Measurements from ENCODE around the gene FSTL5.

Gene FSTL5

DNA sequence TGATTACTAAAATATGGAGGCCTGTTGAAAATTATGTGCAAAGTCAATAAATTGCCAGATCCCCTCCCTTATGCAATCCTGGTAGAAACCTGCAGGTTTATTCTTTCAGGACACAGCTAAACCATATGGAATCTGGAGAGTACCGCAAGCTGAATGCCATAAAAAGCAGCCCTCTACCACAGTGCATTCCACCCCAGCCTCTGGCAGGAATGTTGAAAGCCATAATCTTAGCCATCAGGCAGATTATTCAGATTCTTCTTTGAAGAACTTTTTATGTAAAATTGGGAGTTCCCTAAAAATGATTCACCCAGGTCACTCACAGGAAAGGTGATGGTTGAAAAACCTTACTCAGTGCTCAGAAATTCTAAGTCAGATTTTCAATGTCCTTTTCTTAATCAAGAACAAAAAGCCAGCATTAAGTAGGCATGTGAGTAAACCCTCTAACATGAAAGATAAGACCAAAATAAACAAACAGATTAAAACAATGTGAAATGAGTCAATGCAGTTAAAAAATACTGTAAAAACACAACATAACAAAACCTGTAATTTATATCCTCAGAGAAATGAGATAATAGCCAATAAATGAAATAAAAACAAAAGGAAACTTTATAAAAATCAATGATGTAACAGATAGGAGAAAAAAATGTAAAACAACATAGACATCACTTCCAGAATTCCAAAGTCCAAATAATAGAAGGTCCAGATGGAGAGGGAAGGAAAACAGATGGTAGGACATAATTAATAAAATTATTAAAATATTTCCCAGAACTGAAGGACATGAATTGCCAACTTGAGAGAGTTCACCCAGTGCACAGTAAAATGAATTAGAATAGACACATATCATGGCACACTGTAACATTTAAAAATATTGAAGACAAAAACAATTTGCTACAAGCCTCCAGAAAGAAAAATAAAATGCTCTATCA lies 226.9 kb downstream of the FSTL5 start:
- no peak for DNase-seq

GRCh38 chr4:161931089-161931488 lies 232.7 kb downstream of the FSTL5 start:
- DNase-seq: no peak

DNA sequence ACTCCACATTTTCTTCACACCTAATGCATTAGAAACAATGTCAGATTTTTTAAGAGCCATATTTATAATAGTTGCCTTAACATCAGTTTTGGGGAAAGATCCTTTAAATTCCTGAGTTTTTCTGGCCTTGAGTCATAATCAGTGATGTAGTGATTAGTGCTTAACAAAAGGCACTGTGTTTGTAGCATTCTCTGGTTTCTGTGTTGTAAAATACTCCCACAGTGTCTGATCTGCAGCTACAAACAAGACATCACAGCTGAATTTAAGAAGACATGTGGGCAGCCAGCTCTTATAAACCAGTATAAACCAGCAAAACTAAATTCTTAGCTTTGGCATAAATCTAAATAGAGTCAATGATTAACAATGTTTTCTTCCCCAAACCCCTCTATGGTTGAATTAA lies 233.8 kb downstream of the FSTL5 start:
- no peak for DNase-seq

DNA sequence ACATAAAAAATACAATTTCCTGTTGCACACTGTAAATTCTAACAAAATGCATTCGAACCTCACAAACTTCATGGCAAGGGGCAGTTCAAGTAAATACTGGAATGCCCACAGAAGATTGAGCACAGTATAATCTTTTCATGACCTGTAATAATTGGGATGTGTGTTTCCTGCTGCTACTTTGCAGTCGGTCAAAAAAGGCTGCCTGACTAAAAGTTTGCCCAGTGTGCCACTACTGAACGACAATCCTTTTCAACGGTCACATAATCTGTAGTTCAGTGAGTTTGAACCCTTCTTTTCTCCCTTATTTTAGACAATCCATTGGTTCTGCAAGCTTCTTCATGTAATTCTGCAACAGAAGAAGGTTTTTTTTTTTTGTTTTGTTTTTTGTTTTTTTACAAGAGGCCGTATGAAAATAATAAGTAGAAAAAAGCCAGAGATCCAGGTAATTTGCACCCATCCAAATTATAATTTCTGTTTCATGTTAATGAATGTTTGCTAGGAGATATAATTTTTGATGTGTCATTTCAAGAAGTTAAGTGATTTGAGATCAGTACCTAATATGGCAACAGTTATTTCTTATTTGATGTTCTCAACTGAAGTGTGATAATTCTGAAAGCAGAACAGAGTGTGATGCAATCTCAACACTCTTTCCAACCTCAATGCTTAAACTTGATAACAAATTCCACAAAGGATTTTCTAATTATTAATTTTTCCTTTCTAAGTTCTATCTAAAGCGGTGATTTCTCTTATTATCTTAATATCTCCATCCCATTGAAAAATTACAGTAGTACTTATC lies 237.6 kb downstream of the FSTL5 start:
- DNase-seq: no peak

- DNase-seq: no peak
Observed at GRCh38 chr4:161920304-161921052, 243.3 kb downstream of the FSTL5 start.

DNA sequence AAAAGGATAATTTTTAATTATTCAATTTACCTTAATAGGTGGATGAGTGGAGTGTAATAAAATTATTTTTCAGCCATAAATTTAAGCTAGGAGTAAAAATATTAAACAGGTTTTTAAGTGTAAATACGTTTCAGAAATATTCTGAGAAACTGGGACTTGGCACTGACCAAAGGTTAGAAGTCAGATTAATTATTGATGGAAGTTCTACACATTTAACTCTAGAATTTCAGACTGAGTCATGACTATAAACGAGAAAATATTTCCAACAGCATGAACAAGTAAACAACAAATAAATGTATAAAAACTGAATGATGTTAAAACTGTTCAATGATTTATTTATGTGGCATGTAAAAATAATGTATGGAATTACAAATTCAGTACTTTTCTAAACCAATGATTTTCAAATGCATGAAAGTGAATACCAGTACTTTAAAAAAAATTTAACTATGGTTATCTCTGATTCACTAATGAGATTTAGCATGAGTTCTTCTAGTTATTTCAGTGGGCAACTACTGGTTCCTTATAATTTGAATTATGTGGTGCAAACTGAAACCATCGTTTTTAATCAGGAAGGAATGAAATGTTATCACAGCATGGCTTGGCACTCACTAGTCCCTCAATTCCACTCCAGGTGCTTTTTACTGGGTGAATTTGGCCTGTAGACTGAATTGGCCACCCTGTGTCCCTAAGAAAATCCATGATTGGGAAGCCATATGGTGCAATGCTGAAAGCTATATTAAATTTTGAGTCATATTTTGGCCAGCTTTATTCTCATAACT lies 244.2 kb downstream of the FSTL5 start:
- DNase-seq: no peak

DNA sequence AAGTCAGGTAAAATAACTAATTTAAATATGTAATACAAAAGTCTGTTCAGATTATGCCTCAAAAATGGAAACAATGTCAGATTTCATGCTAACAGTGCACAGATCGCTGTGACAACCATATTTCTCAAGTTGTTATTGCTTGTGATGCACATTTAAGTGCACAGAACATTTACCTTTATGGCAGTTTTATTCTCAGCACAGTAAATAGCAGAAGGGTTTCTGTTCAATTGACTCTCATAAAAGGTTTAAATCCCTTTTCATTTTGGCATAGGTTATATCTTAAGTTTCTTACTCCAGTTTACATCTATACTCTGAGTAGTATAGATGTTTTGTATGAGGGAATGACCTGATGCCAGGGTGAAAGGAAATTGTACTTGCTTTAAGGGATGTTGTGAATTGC lies 247.8 kb downstream of the FSTL5 start:
- DNase-seq: no peak

DNA sequence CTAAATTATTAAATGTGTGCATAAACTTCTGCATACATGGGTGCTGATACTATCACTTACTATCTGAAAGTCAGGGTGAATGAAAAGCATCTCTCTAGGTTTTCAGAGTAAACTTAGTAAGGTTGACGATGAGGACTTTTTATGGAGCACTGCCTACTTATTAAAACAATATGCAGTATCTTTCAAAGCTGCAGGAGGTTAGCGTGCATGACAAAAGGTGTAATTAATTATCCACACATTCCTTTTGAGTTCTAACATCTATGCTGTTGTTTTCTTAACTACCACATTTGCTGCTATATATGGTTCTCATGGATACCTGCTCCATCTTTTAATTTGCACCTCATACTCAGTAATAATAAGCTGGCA lies 256.2 kb downstream of the FSTL5 start:
- no peak for DNase-seq

- DNase-seq: no peak
Observed at GRCh38 chr4:161906836-161907589, 256.8 kb downstream of the FSTL5 start.

- DNase-seq: no peak
Observed at GRCh38 chr4:161900110-161900509, 263.7 kb downstream of the FSTL5 start.

GRCh38 chr4:161894493-161895167 lies 269.2 kb downstream of the FSTL5 start:
- DNase-seq: no peak

DNA sequence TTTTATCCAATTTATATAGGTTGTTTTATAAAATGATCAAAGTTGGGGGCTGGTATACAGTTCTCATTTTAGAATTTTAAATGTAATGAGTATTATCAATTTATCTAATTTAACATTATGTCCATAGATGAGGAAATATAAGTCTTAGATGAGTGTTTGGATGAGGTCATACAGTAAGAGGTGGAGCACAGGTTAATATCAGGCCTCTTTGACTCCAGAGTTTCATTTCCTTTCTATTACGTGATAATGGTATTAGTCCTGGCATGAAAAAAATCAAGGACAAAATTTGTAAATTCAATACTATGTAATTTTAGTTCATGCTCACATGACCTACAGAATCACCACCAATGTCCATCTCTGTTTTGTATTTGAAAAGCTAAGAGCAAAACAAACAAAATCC lies 269.8 kb downstream of the FSTL5 start:
- DNase-seq: no peak

DNA sequence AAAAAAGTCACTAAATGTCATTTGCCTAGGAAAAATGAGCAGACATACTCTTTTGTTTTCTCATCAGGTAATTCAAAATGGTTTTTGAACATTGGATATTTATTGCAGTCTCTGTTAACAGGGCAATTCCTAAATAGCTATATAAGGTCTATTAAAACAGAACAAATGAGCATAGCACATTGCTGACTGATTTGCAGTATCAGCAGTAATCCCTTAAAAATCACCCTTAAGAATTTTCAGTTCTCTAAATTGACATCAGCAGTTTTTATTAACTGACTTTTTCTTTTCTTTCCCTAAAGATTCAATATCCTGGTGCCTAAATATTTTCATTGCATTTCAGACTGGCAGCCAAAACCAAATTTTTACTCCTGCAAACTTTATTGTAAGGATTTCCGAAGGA lies 270.2 kb downstream of the FSTL5 start:
- no peak for DNase-seq

DNA sequence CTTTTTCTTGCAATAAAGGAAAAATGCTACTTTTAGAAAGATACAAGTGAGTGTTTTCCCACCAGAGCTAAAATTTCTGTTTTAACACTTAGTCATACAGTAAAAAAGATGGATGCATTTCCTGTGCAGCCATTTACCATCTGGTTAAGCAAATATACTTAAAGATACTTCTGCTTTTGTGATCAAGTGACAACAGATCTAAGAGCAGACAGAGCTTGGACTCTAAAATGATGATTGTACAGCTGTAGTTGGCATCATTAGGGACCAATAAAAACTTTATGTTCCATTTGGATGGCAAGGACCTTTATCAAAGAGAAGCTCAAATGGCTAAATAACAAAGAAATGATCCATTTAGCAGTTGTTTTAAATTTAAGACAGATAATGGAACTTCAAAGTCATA lies 270.8 kb downstream of the FSTL5 start:
- no peak for DNase-seq

- DNase-seq: no peak
Observed at GRCh38 chr4:161883157-161883556, 280.6 kb downstream of the FSTL5 start.

GRCh38 chr4:161881370-161881769 lies 282.4 kb downstream of the FSTL5 start:
- DNase-seq: no peak

DNA sequence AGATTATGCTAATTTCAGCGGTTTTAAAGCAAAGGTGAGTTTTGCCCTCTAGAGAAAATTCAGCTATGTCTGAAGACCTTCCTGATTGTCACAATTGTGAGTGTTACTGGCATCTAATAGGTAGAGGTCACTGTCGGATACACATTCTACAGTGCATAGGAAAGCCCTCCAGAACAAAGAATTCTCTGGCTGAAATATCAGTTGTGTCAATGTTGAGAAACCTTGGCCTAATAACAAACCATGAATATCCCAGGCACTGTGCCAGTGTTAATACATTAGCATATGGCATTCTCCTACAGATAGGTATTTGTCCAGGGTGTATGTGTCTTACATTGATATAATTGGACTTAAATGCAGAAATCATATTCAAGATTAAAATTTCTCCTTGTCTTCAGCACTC lies 294.3 kb downstream of the FSTL5 start:
- DNase-seq: no peak

DNA sequence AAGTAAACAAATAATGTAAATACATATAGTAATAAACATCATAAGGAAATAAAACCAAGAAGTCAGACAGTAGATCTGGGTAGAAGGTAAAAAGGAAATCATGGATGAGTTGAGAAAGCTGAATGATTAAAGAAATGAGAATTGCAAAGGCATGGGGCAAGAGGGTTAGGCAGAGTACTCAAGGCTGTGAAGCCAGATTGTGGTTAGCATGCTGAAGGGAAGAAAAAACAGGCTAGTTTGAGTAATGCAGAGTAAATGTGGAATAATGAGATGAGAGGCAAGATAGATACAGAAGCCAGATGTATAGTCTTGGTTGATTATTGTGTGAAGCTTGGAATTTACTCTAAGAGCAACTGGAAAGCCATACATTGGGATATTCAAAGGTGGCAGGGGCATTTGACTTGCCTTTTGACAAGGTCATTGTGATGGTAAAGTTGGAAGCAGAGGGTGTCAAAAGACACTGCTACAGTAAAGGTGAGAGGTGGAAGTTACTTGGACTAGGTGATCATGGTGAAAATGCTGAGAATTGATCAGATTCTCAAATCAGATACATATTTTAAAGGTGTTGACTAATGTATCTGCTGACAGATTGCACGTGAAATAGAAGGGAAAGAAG lies 307.0 kb downstream of the FSTL5 start:
- no peak for DNase-seq

DNA sequence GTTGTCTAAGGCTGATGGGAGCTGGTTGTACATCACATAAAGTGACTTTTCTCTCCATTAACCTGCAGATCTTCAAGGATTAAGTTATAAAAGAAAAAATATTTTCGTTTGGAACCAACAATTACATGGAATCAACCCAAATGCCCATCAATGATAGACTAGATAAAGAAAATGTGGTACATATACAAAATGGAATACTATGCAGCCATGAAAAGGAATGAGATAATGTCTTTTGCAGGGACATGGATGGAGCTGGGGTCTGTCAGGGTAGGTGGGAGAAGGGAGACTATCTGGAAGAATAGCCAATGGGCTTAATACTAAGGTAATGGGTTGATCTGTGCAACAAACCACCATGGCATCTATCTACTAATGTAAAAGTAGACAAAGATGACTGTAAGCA lies 313.2 kb downstream of the FSTL5 start:
- DNase-seq: no peak

GRCh38 chr4:161841759-161842158 lies 322.0 kb downstream of the FSTL5 start:
- no peak for DNase-seq

DNA sequence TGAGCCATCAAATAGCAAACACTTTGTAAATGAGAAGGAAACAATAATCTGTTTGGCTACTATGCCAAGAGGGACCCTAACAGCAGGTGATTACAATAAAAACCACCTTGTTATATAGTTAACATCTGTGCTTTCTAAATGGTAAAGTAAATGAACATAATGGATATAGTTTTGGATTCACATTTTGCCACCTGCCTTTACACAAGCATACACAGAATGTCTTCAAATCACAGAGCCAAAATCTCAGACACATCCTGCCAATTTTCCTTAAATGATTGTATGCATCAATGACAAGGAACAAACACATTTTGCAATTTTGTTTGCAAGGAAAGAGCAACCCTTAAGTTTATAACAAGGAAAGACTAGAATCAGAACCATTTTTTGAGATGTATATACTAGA lies 334.2 kb downstream of the FSTL5 start:
- no peak for DNase-seq
